NCI-H2196 (cell line): Measurements from ENCODE around the gene HOXA7.

Experiments used
- DNase-seq: peaks from one replicate; lab custom pipeline; 2025; ENCODE audit not compliant: unreplicated experiment; lab: John Stamatoyannopoulos, UW

The HOXA7 gene

DNA sequence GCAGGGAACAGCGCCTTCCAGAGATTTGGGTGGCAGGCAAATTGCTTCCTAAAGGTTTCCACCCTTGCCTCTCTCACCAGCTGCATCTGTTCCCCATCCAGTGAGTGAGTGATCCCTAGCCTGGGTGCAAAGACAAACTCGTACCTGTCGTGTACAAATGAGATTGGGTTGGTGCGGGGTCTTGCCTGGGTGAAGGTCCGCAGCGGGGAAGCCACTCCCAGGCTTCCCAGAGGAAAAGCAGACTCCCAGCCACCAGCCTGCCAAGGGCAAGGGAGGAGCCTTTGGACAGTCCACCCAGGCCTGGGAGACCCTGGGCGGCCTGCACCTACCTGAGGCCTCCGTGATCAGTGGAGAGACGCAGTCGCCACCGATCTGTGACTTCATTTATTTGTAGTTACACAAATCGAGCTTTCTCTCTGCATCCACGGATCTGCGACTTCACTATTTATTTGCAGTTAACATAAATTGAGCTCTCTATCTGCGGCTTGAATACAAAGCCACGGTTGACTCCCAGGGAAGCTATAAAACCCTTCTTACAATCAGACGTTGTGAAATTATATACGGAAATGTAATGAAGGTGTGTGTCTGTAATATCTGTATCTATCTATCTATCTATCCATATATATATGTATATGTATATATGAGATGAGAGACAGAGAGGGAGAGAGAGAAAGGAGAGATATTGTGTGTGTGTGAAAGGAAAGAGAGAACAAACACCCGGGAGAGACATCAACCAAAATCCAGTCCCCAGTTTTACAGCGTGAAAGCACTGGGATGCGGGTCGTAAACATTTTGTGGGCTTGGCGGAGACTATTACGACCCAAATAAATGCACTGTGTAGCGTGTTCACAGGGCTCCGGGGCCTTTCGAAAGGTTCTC lies 3.0 kb upstream of the HOXA7 start:
- DNase-seq: no peak

GRCh38 chr7:27158436-27159265 lies 2.2 kb upstream of the HOXA7 start:
- DNase-seq: no peak

DNA sequence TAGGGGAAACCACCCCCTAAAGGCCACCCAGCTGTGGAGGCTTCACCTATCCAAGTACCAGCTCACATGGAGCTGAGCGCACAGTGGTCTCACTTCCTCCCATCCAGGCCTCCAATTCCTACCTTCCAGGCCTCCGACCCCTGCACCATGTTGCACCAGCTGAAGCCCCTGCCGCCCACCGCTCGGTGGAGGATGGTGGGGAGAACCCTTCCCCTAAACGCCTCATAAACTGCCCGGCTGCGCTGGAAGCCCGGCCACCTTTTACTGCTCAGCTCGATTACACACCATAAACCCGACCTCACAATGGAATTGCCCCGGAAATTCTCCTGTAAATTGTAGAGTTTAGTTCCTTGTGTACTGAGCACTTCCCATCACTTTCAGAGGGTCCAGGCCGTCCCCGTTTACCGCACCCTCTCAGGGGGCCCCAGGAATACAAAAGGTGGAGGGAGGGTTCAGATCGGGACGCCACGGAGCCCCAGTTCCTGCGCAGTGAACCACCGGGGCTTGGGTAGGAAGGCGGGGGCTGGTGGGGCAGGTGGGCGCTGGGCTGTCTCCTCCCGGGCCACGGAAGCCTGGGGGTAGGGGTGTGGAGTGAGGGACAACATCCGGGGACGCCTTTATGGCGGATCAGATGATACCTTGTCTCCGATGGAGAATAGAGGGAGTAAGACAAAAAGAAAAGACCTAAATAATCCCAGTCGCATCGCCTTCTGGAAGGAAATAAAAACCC lies 1.4 kb upstream of the HOXA7 start:
- no peak for DNase-seq

DNA sequence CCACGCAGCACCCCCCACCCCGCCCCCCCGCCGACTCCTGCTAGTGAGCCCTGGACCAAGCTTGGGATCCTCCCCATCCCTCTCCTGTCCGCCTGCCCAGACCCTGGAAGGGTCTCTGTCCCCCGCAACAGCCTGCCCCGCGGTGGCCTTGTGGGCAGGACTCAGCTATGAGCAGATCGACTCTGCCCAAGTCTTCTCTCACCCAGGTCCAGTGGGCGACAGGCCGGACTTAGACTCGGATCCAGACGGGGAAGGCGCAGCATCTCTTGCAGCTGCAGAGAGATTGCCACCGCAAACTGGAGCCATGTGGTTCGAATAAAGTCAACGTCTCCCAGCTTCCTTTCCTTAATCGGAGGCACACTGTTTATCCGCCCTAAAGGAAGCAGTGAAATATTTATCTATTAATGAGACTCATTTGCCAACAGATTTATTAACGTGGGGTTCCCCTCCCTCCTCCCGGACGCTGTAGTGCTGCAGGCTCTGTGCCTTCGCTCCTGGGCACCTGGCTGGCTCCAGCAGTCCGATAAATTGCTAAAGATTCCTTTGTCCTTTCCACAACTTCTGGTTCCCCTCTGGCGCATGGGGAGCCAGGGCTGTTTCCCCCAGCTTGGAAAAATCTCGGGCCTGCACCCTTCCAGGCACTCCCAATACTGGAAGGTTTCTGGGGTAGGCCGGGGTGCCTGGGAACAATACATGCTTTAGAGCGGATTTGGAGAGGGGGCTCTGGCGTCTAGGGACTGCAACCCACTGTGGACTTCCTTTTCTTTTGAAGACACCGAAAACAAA lies 634 bp upstream of the HOXA7 start:
- no peak for DNase-seq

- DNase-seq: no peak
Measured at GRCh38 chr7:27155816-27156507, 513 bp downstream of the HOXA7 start.

DNA sequence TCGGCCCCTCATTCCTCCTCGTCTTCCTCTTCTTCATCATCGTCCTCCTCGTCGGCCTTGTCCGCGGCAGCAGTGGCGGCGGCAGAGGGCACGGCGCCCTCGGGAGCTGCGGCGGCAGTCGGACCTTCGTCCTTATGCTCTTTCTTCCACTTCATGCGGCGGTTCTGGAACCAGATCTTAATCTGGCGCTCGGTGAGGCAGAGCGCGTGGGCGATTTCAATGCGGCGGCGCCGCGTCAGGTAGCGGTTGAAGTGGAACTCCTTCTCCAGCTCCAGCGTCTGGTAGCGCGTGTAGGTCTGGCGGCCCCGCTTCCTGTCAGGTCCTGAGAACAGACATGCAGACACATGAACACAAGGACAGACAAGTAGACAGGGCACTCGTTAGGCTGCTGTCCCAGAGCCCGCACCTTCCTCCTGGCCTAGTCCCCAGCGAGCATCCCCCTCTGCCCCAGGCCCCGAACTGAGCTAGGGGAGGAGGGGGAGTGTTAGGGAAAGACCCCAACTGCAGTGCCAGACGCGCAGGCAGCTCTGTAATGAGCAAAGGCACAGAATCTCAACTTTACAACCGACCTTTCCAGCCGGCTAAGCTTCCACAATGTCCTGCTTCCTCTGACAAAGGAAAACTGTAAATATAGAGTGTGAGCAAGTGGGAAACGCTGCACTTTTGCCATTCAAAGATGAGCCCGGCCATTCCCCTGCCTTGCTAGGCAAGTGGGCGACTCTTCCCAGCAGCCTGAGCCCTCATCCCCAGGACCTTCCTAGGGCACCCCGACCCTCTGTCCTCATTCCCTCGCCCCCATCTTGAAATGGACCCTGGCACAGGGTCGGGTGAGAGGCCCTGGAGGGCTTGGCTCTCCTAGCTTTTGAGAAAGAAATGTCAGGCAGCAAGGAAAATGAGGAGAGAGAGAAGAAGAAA lies 1.3 kb downstream of the HOXA7 start:
- DNase-seq: no peak

DNA sequence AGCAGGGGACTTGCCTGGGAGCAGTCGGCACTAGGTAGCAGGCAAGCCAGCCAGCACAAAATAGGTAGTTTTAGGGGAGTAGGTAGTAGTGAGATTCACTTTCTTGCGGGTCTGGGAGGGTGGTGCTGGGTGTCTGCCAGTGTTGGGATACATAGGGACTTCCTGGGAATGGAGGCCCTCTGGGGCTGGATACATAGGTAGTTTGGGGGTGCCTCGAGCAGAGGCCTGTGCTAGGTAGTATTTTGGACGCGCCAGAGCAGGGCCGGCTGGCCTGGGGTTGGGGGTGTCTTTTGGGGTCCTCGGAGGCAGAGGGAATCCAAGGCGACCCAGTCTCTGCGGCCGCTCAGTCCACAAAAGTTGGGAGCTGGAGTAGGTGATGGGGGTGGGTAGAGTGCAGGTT lies 2.1 kb downstream of the HOXA7 start:
- DNase-seq: no peak

DNA sequence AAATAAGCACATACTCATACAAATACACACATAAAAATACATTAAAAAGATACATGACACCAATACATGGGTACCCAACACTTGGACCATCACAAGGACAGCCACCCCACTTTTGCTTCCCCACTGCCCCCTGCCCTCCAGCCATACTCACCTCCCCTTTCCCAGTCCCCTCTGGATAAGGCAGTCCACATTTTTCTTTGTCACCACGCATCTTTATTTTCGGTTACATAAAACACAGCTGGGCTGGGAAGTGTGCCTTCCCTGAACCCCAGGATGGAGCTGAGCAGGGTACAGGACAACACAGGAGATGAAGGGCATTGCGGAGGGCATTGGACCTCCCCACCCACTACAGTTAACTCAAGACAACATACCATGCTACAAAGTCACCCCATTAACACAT lies 2.9 kb downstream of the HOXA7 start:
- DNase-seq: no peak

DNA sequence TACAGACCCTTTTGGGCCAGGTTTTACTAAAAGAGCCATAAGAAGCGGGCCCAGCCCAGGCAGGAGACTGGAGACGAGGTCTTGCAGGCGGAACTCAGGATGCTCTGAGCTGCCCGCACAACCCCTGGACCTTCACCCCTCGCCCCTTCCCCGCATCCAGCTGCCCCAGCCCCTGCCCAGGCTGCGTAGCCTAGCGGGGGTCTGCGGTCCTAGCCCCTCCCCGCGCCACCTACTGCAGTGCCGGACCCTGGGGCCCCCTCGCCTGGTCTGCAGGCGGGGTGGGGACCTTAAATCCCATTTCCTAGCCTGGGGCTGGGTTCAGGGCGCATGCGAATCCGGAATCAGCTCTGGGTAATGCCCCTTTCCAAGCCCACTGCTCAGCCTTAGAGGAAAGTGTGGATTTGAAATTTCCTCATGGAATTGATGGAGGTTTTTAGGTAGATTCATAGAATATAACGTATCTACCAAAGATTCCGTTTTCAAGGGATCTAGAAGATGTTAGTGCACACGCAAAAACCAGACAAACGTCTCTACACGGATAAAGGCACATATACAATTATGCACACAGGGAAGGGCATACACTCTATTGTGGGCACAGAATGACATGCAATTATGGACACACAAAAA lies 3.5 kb downstream of the HOXA7 start:
- DNase-seq: no peak

DNA sequence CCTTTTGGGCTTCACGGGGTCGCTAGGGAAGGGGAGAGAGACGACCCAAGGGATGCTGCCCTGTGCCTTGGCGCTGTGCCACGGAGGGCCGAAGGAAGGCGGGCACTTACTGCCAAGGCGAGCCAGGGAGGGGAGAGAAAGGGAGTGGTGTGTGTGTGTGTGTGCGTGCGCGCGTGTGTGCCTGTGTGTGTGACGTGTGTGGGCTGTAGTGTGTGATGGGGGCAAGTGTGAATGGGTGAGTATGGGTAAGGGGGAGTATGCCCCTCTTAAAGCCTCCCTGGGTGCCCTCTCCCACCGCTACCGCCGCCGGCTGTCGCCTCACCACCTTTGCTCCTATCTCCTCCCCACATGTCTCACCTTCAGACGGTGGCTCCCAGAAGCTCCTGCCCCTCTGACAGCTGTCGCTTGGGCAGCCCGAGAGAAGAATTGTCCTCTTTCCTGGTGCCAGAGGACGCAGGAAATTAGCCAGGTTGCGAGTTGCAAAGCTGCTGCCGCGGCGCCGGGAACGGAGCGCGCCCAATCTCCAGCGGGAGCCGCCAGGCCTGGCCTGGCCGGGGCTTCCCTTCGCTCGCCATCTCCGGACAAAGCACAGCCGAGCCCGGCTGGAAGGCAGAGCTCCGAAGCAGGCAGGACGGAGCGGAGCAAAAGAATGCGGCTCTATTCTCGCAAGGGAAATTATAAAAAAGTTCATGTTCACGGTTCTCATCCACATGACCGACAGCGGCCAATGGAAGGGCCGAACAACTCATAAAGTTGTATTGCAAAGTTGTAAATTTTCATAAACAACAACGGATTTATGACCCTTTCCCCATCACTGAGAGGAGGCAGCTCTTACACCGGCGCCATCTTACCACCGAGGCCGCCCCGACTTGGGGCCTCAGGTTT lies 4.3 kb downstream of the HOXA7 start, which contains the start of gene HOXA3:
Gene HOXA3, minus strand, starts transcription at position 653 of the 885 bp plus-strand sequence. CDS start 41,943 bp downstream, outside the sequence.
- DNase-seq: no peak

GRCh38 chr7:27151341-27151930 lies 5.0 kb downstream of the HOXA7 start:
- no peak for DNase-seq

- DNase-seq: peak; percentile 83
Measured at GRCh38 chr7:27150568-27151340, 5.7 kb downstream of the HOXA7 start.

GRCh38 chr7:27149842-27150567 lies 6.5 kb downstream of the HOXA7 start:
- DNase-seq: no peak

DNA sequence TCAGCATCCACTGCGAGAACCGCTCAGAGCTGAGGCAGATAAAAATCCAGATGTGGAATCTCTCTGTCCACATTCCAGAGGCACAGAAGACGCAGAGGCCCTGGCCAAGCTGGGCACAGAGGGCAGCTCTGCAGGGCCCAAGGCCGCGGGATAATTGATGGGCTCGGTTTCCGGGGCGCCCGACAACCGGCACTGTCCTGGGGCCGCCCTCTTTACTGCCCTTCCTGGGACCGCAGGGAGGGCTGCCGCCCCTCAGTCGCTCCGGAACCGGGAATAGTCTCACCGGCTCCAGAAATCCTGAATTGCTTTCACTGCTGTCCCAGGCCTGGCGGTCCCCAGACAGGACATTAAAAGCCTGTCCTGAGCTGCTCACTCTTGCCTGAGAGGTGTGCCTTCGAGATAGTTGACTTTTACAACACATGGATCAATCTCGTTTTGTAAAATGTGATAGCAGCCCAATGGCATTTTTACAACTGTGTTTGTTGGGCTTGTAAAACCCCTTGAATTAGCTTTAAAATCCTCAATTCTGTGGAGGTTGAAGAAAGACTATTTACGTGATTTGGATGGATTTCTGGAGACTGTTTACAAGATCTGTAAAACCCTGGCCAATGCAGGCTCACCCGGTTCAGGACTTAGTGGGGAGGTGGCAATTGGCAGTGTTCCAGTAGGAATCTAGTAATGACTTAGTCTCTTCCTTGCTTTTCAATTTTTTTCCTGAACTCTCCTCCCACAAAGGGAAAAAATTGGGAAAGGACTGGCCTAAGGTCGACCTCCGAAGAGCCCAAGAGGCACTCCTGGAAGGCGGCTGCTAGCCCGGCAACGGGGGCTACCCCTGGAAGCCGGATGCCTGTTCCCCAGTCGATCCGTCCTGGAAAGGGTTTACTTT lies 7.5 kb downstream of the HOXA7 start:
- no peak for DNase-seq
